HG02973 (cell line): ENCODE results near the gene CETP.
"Not testable (repeated sequence)": the region's sequence is repeated elsewhere in the genome, so short reads cannot be mapped to it uniquely, and the experiment has no call there.

Source experiments
- ATAC-seq: cut with Tn5 transposase; IDR thresholded peaks from one replicate; pipeline ENCODE4 v1.9.1; 2021; ENCODE audit warnings: moderate library complexity; ENCODE audit not compliant: unreplicated experiment

The CETP gene

DNA sequence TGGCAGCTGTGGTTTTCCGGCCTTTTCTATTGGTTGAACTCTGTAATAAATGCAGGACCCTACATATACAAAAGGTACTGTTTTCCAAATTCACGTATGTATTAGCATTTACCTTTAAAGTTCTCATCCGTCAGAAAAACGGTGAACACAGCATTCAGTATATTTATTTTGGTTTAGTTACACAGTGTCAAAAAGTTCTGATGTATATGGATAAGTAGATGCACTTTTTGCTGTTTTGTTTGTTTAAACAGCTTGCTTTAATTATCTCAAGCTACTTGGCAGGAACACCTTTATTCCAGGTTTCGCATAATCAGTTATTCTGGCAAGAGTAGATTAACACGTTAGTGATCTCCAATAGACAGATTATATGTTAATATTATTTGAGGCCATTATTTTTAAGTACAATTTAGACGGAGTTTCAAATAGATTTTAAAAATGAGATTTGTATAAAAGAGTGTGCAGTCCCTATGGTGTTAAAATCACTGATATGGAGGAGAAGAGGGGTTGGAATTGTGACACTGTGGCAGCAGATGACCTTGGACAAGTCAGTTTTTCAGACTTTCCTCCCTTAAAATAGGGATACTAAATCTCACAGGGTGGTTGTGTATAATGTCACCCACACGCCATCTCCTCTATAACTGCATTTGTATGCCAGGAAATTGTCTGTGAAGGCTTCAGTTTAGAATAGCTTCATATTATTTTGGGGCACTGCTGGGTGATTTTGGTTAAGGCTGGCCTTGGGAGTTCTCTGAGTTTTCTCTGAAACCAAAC, 27.7 kb upstream of the CETP start:
- no peak for ATAC-seq

- not testable (repeated sequence) for ATAC-seq
Measured at GRCh38 chr16:56934599-56935145, 27.1 kb upstream of the CETP start.

DNA sequence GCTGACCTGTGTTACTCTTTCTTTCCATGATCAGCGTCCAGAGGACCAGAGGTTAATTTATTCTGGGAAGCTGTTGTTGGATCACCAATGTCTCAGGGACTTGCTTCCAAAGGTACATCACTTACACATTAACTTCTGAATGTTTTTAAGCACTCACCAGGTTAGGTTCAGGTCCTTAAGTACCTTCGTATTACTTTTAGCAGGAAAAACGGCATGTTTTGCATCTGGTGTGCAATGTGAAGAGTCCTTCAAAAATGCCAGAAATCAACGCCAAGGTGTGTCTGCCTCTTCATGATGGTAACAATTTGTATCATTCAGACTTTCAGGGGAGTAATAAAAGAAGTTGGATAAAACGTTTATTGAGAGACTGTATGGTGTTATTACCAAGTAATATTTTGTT, 26.5 kb upstream of the CETP start:
- ATAC-seq, result no peak

GRCh38 chr16:56936491-56936890, 25.3 kb upstream of the CETP start:
- no peak for ATAC-seq

GRCh38 chr16:56936950-56937349, 24.8 kb upstream of the CETP start:
- ATAC-seq, result no peak

GRCh38 chr16:56938664-56939513, 22.9 kb upstream of the CETP start:
- no peak for ATAC-seq

DNA sequence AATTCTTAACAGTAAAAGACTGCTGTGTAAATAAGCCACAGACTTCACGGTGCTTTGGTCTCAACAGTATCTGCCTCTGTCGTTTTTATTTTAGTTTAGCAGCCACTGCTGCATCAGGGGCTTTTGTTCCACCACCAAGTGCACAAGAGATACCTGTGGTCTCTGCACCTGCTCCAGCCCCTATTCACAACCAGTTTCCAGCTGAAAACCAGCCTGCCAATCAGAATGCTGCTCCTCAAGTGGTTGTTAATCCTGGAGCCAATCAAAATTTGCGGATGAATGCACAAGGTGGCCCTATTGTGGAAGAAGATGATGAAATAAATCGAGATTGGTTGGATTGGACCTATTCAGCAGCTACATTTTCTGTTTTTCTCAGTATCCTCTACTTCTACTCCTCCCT, 21.9 kb upstream of the CETP start:
- no peak for ATAC-seq

DNA sequence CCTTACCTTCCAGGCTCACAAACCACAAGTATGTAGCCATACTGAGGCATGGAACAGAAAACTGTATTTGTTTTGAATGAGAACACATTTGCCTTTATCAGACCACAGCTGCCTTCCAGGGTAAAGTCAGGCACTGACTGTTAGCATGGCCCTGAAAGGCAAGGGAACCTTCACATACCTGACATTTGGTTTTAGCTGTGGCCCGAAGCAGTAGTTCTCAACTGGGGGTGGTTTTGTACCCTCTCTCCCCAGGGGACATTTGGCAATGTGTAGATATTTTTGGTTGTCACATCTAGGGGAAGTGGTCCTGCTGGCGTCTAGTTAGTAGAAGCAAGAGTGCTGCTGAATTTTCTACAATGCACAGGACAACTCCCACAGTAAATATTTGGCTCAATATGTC, 20.7 kb upstream of the CETP start:
- ATAC-seq, result no peak

DNA sequence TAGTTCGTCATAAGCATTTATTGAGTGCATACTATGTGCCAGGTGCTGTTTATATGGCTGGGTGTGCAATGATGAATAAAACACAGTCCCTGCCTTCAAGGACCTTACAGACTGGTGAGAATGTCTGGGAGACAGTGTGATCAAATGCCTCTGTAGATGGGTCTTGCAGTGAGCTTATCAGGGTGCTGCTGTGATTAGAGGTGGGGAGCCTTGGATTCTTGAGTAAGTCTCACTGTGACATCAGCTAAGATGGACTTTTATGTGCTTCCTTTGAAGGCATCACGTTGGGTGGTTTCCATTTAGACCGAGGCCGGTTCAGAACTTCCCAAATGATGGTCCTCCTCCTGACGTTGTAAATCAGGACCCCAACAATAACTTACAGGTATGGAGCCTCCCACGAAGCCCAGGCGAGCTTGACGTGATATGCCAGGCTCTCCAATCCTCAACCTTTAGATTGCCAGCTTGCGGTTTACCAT, 19.9 kb upstream of the CETP start:
- no peak for ATAC-seq

DNA sequence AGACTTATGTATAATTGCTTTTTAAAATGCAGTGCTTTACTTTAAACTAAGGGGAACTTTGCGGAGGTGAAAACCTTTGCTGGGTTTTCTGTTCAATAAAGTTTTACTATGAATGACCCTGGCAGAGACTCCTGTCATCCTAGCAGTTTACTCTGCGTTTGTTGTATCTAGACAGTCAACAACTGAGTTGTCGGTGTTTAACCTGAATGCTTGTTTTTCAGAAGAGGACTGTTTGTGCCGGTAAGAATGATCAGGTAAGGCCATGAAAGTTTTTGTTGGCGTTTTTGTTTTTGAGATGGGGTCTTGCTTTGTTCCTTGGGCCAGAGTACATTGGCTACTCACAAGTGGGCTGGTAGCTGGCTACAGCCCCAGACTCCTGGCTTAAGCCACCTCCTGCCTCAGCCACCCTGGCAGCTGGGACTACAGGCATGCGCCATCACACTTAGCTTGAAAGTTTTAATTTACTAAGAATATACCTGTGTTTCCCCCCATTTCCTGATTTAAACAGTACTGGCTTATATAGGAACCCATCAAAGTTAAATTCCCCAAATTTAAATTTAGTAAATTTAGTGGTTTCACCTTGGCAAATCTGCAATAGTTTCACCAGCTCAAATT, 17.9 kb upstream of the CETP start:
- no peak for ATAC-seq

DNA sequence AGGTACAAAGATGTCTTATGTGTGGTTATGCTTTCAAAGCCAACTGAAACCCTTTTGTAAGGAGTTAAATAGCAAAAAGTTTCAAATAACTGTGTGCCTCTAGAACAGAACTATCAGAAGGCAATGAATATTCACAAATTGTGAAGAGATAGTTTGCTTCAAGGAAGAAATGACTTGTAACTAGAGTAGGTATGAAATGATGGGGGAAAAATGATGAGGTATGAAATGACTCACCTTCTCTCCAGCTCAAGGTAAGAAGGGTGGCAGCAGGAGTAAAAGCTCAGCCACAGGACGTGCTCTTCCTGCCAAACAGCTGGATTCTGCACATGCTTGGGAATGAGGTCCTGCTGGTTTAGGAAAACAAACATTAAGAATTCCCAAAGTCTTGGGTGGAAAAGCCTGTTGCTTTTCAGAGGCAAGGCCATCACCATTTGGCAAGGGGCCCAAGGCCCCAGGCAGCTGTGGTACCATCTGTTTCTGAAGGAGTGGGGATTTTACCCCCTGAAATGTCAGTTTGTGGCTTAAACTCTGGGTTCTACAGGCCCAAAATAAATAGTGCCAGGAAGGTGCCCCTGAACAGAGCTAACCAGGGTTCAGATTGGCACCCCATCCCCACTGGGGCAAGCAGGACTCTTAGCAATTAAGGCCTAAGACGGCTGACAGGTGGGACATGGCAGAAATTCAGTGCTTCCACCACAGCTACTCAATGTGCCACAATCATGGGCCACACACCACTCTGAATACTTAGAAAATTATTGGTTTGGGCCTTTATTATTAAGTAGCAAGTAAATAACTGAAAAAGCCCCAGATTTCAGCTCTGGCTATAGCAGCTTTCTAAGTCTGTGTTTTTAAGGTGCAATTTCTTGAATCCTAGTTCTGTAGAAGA, 16.6 kb upstream of the CETP start:
- peak; percentile 34 for ATAC-seq

DNA sequence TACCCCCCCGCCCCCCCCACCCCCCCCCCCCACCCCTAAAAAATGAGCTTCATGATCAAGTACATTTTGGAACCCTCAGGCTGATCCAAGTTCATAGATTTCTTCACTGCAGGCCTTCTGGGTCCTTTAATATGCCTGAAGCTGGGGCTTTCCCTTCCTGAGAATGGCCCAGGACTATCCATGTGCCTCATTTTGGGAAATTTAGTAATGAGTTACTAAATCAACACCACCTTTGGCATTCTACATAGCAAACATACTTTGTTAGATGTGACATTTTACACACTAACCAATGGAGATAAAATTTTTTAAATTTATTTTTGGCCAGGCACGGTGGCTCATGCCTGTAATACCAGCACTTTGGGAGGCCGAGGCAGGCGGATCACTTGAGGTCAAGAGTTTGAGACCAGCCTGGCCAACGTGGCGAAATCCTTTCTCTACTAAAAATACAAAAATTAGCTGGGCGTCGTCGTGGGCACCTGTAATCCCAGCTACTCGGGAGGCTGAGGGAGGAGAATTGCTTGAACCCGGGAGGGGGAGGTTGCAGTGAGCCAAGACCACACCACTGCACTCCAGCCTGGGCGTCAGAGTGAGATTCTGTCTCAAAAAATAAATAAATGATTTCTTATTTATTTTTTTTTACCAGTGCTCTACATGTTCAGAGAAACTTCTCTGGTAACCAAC, 15.8 kb upstream of the CETP start:
- no peak for ATAC-seq

GRCh38 chr16:56946767-56947603, 14.8 kb upstream of the CETP start:
- ATAC-seq, result no peak

DNA sequence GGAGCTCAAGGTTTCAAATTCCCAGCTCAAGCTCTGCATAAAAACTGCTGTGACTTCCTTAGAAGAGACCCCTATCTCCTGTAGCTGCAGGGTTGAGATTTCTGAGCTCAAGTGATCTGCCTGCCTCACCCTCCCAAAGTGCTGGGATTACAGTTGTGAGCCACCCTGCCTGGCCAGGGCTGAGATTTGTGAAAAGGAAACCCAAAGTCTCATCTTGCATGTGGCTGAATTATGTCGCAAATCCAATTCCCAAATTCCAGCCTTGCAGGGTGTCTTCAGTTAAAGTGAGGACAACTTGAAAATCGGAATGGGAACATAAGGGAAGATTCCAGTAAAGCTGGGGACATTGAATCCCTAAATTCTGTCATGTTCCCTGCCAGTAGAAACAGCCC, 14.2 kb upstream of the CETP start:
- ATAC-seq, result no peak

- ATAC-seq, result no peak
Measured at GRCh38 chr16:56948234-56948633, 13.5 kb upstream of the CETP start.

DNA sequence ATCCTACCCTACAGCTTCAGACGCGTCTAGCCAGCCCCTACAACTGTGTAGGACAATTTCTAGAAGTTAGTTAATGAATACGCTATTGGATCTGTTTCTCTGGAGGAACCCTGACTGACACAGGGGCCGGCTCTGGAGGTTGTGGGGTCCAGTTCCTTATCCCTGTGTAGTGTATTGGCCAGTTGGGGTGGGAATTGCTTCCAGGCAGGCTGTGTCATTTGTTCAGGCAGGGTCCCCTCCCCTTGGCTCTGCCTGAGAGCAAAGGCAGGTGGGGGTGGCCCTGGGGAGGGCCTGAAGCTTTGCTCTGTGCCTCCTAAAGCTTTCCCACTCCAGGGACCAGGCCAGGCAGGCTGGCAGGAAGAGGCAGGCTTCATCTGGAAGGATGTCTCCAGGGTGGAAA, 11.7 kb upstream of the CETP start:
- no peak for ATAC-seq

DNA sequence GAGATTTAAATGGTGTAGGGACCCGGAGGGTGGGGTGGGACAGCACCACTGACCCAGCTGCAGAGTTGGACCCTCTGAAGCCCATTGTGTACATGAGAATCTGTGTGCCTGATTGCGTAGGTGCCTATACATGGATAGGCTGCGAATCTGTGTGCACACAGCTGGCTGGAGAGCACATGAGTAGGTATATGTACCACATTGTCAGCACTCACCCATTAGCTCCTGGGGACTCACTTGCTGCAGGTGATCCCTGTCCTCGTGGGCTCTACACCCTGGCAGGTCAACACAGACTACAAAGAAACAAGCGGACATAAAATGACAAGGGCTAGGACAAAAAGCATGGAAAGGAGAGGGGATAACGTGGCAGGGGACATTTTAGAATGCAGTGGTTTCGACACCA, 11.3 kb upstream of the CETP start:
- no peak for ATAC-seq

- ATAC-seq, result peak; percentile 55
Measured at GRCh38 chr16:56950881-56951771, 10.6 kb upstream of the CETP start.
